ENCODE results near the gene DPP6. TPM values are rescaled to one million over a fixed set of nuclear protein-coding genes. Genes with fewer than 3 reads are reported as not detected.

Gene DPP6
- total and polyA plus RNA-seq, 12 donors = 0.07 to 2.1 (median 0.16) TPM; not detected in 4

- no peak for TF ChIP-seq CTCF (IDR thresholded peaks at IDR 0.05)
- no peak overlapping the region for H3K27ac ChIP-seq
- no peaks in the 10 kb centered on the region for H3K36me3 ChIP-seq
- H3K27me3 ChIP-seq = no peaks in the 10 kb centered on the region
- WGBS, 2 donors = 60 to 65% methylated on average over 7 of the region's 7 CpGs
- H3K4me3 ChIP-seq = no peak overlapping the region
- intact Hi-C loops (cut with DNase I) = no loop called here
- no peaks in the 10 kb centered on the region for H3K9me3 ChIP-seq
- no peak for ATAC-seq
- DNase-seq = no peak
- H3K4me1 ChIP-seq = peaks cover 0 to 9% (median 0%) of the 10 kb centered on the region in 9 donors
Measured at GRCh38 chr7:154438571-154439367, 386.6 kb downstream of the DPP6 start.

GRCh38 chr7:154440058-154440457 is 387.9 kb downstream of the DPP6 start:
- H3K27ac ChIP-seq = no peak overlapping the region
- no peak for ATAC-seq
- intact Hi-C loops (cut with DNase I) = no loop called here
- H3K4me1 ChIP-seq = peaks cover 0 to 9% (median 0%) of the 10 kb centered on the region in 9 donors
- DNase-seq = no peak
- H3K4me3 ChIP-seq = no peak overlapping the region
- H3K9me3 ChIP-seq = no peaks in the 10 kb centered on the region
- H3K36me3 ChIP-seq = no peaks in the 10 kb centered on the region
- no peak for TF ChIP-seq CTCF (IDR thresholded peaks at IDR 0.05)
- H3K27me3 ChIP-seq = no peaks in the 10 kb centered on the region
- WGBS, 2 donors = 88% methylated on average over 9 of the region's 9 CpGs

- DNase-seq (no peak), ATAC-seq (no peak)
- peaks cover 0 to 6% (median 0%) of the 10 kb centered on the region in 11 donors for H3K9me3 ChIP-seq
- H3K27me3 ChIP-seq = no peaks in the 10 kb centered on the region
- no peak for TF ChIP-seq CTCF (IDR thresholded peaks at IDR 0.05)
- intact Hi-C loops (cut with DNase I) = no loop called here
- no peak overlapping the region for H3K27ac ChIP-seq
- peaks cover 0 to 9% (median 0%) of the 10 kb centered on the region in 9 donors for H3K4me1 ChIP-seq
- H3K36me3 ChIP-seq = no peaks in the 10 kb centered on the region
- no peak overlapping the region for H3K4me3 ChIP-seq
- WGBS, 2 donors = 74 to 75% methylated on average over 5 of the region's 5 CpGs
Measured at GRCh38 chr7:154440651-154441050, 388.5 kb downstream of the DPP6 start.

GRCh38 chr7:154441811-154442210 is 389.6 kb downstream of the DPP6 start:
- intact Hi-C loops (cut with DNase I) = no loop called here
- Histone ChIP-seq H3K4me1 (peaks cover 0 to 9% (median 0%) of the 10 kb centered on the region in 9 donors), H3K9me3 (peaks cover 0 to 17% (median 0%) of the 10 kb centered on the region in 11 donors), H3K27ac (no peak overlapping the region), H3K27me3 (no peaks in the 10 kb centered on the region), H3K36me3 (no peaks in the 10 kb centered on the region), H3K4me3 (no peak overlapping the region)
- ATAC-seq (no peak), DNase-seq (no peak)
- no peak for TF ChIP-seq CTCF (IDR thresholded peaks at IDR 0.05)
- WGBS, 2 donors = 36 to 37% methylated on average over 6 of the region's 6 CpGs
